ENCODE data around the gene ABHD17C. TPM values are rescaled to one million over a fixed set of nuclear protein-coding genes. Genes with fewer than 3 reads are reported as not detected.

Gene ABHD17C
- total RNA-seq, 1 donor: 11.6 TPM

GRCh38 chr15:80744826-80745225, 49.7 kb downstream of the ABHD17C start:
- Histone ChIP-seq H3K9me3 (ENCODE audit: low read depth, low read length) (no peaks in the 10 kb centered on the region), H3K4me1 (ENCODE audit: insufficient read depth, low read length) (peaks cover 27% of the 10 kb centered on the region), H3K4me2 (ENCODE audit: insufficient read depth, low read length) (peak overlapping the region; percentile 65), H2AFZ (ENCODE audit: low read length) (no peak overlapping the region), H3K79me2 (ENCODE audit: insufficient read depth, low read length) (peaks cover 73% of the 10 kb centered on the region), H3K27me3 (ENCODE audit: insufficient read depth, low read length) (no peaks in the 10 kb centered on the region), H3K36me3 (ENCODE audit: insufficient read depth, low read length) (peaks cover 2% of the 10 kb centered on the region), H4K20me1 (ENCODE audit: insufficient read depth, low read length) (no peaks in the 10 kb centered on the region), H3K4me3 (ENCODE audit: insufficient read depth, low read length) (peak overlapping the region; percentile 6), H3K27ac (ENCODE audit: low read depth, low read length) (peak overlapping the region; percentile 92)
- no peak for TF ChIP-seq CTCF (IDR thresholded peaks at IDR 0.05; ENCODE audit: extremely low read depth, low read depth, low read length)
- peak; percentile 66 for DNase-seq (ENCODE audit: insufficient read length, low spot score, missing footprints)

GRCh38 chr15:80745888-80746287, 50.8 kb downstream of the ABHD17C start:
- DNase-seq (ENCODE audit: insufficient read length, low spot score, missing footprints): no peak
- peaks cover 63% of the 10 kb centered on the region for H3K79me2 ChIP-seq (ENCODE audit: insufficient read depth, low read length)
- H3K4me3 ChIP-seq (ENCODE audit: insufficient read depth, low read length): no peak overlapping the region
- H3K4me1 ChIP-seq (ENCODE audit: insufficient read depth, low read length): peaks cover 27% of the 10 kb centered on the region
- no peak overlapping the region for H2AFZ ChIP-seq (ENCODE audit: low read length)
- no peak for TF ChIP-seq CTCF (IDR thresholded peaks at IDR 0.05; ENCODE audit: extremely low read depth, low read depth, low read length)
- no peaks in the 10 kb centered on the region for H4K20me1 ChIP-seq (ENCODE audit: insufficient read depth, low read length)
- H3K4me2 ChIP-seq (ENCODE audit: insufficient read depth, low read length): no peak overlapping the region
- H3K9me3 ChIP-seq (ENCODE audit: low read depth, low read length): no peaks in the 10 kb centered on the region
- H3K27ac ChIP-seq (ENCODE audit: low read depth, low read length): peak overlapping the region; percentile 92
- peaks cover 13% of the 10 kb centered on the region for H3K36me3 ChIP-seq (ENCODE audit: insufficient read depth, low read length)
- no peaks in the 10 kb centered on the region for H3K27me3 ChIP-seq (ENCODE audit: insufficient read depth, low read length)

GRCh38 chr15:80747317-80748053, 52.4 kb downstream of the ABHD17C start:
- H3K79me2 ChIP-seq (ENCODE audit: insufficient read depth, low read length): peaks cover 52% of the 10 kb centered on the region
- H3K9me3 ChIP-seq (ENCODE audit: low read depth, low read length): no peaks in the 10 kb centered on the region
- DNase-seq (ENCODE audit: insufficient read length, low spot score, missing footprints): no peak
- H3K4me2 ChIP-seq (ENCODE audit: insufficient read depth, low read length): no peak overlapping the region
- H3K4me1 ChIP-seq (ENCODE audit: insufficient read depth, low read length): peaks cover 27% of the 10 kb centered on the region
- no peak overlapping the region for H2AFZ ChIP-seq (ENCODE audit: low read length)
- H4K20me1 ChIP-seq (ENCODE audit: insufficient read depth, low read length): no peaks in the 10 kb centered on the region
- no peaks in the 10 kb centered on the region for H3K27me3 ChIP-seq (ENCODE audit: insufficient read depth, low read length)
- H3K27ac ChIP-seq (ENCODE audit: low read depth, low read length): no peak overlapping the region
- H3K36me3 ChIP-seq (ENCODE audit: insufficient read depth, low read length): peaks cover 14% of the 10 kb centered on the region
- no peak for TF ChIP-seq CTCF (IDR thresholded peaks at IDR 0.05; ENCODE audit: extremely low read depth, low read depth, low read length)
- H3K4me3 ChIP-seq (ENCODE audit: insufficient read depth, low read length): no peak overlapping the region

GRCh38 chr15:80749589-80749988, 54.5 kb downstream of the ABHD17C start:
- Histone ChIP-seq H3K4me1 (ENCODE audit: insufficient read depth, low read length) (peaks cover 12% of the 10 kb centered on the region), H2AFZ (ENCODE audit: low read length) (no peak overlapping the region), H3K79me2 (ENCODE audit: insufficient read depth, low read length) (peaks cover 41% of the 10 kb centered on the region), H4K20me1 (ENCODE audit: insufficient read depth, low read length) (no peaks in the 10 kb centered on the region), H3K27me3 (ENCODE audit: insufficient read depth, low read length) (no peaks in the 10 kb centered on the region), H3K36me3 (ENCODE audit: insufficient read depth, low read length) (peaks cover 23% of the 10 kb centered on the region), H3K9me3 (ENCODE audit: low read depth, low read length) (no peaks in the 10 kb centered on the region), H3K4me2 (ENCODE audit: insufficient read depth, low read length) (no peak overlapping the region), H3K27ac (ENCODE audit: low read depth, low read length) (peak overlapping the region; percentile 29), H3K4me3 (ENCODE audit: insufficient read depth, low read length) (no peak overlapping the region)
- no peak for DNase-seq (ENCODE audit: insufficient read length, low spot score, missing footprints)
- TF ChIP-seq CTCF (IDR thresholded peaks at IDR 0.05; ENCODE audit: extremely low read depth, low read depth, low read length): no peak

All from osteoblast (primary cell).